Liver (tissue), 9 donors: ENCODE data around the gene DUSP21. TPM values are rescaled to one million over a fixed set of nuclear protein-coding genes. Genes with fewer than 3 reads are reported as not detected.

Experiments used
- DNase-seq: peaks from one replicate; pipeline ENCODE4 v3.0.0-alpha.2; 2017; ENCODE audit warnings: low spot score
- H3K27ac ChIP-seq, 2 donors: one replicate each; pipeline ENCODE4 v1.7.0; 2013; ENCODE audit warnings: inconsistent platforms in 2 of 2, low read length in 2 of 2, control low read depth in 1 of 2, low read depth in 1 of 2, mild to moderate bottlenecking in 1 of 2
- H3K27me3 ChIP-seq, 4 donors: one replicate each; pipeline versions ENCODE4 v1.6.1 to v1.7.0; 2013; ENCODE audit warnings: low read length in 3 of 4, inconsistent platforms in 1 of 4, mild to moderate bottlenecking in 1 of 4, moderate library complexity in 1 of 4; ENCODE audit not compliant: control insufficient read depth in 4 of 4, insufficient read depth in 4 of 4
- H3K36me3 ChIP-seq, 4 donors: one replicate each; pipeline versions ENCODE4 v1.6.1 to v1.7.0; 2013; ENCODE audit warnings: low read length in 3 of 4, mild to moderate bottlenecking in 3 of 4, low read depth in 1 of 4, moderate library complexity in 1 of 4; ENCODE audit not compliant: control insufficient read depth in 4 of 4, insufficient read depth in 3 of 4
- H3K4me1 ChIP-seq, 4 donors: one replicate each; pipeline versions ENCODE4 v1.6.1 to v1.7.0; 2013; ENCODE audit warnings: low read length in 3 of 4, mild to moderate bottlenecking in 3 of 4, moderate library complexity in 1 of 4; ENCODE audit not compliant: control insufficient read depth in 4 of 4, insufficient read depth in 4 of 4
- H3K4me3 ChIP-seq, 3 donors: one replicate each; pipeline versions ENCODE4 v1.6.1 to v1.7.0; 2013; ENCODE audit warnings: low read length in 3 of 3, control low read depth in 1 of 3, low read depth in 1 of 3, mild to moderate bottlenecking in 1 of 3
- H3K9ac ChIP-seq, 2 donors: one replicate each; pipeline ENCODE4 v1.7.0; 2013; ENCODE audit warnings: low read length in 2 of 2, mild to moderate bottlenecking in 2 of 2, moderate library complexity in 2 of 2, control low read depth in 1 of 2, low read depth in 1 of 2
- H3K9me3 ChIP-seq, 4 donors: one replicate each; pipeline versions ENCODE4 v1.6.1 to v1.7.0; 2013; ENCODE audit warnings: low read length in 3 of 4; ENCODE audit not compliant: control insufficient read depth in 4 of 4
- ATF3 ChIP-seq: IDR thresholded peaks from 2 replicates; pipeline ENCODE4 v1.6.1; 2016; ENCODE audit warnings: antibody characterized with exemption
- CTCF ChIP-seq: fragments of 150-350 bp; IDR thresholded peaks from 2 replicates; pipeline ENCODE4 v1.5.1; 2017; ENCODE audit warnings: improper control_type of control experiment, low read depth, low read length; ENCODE audit not compliant: missing input control
- EGR1 ChIP-seq, 2 donors: IDR thresholded peaks; 2 replicates each; pipeline ENCODE4 v1.6.1; 2016 to 2018; ENCODE audit warnings: antibody characterized with exemption in 2 of 2, low read depth in 2 of 2
- FOXA1 ChIP-seq: IDR thresholded peaks from 2 replicates; pipeline ENCODE4 v1.6.1; 2016; ENCODE audit warnings: antibody characterized with exemption
- FOXA2 ChIP-seq: IDR thresholded peaks from 2 replicates; pipeline ENCODE4 v1.6.1; 2016; ENCODE audit warnings: antibody characterized with exemption
- GABPA ChIP-seq, 2 donors: IDR thresholded peaks in 1 of 2; conservative IDR thresholded peaks in 1 of 2; 2 replicates each; pipeline ENCODE4 v1.6.1; 2016; ENCODE audit warnings: antibody characterized with exemption in 2 of 2, mild to moderate bottlenecking in 1 of 2, moderate library complexity in 1 of 2
- HNF4A ChIP-seq, 2 donors: conservative IDR thresholded peaks; 2 replicates each; pipeline ENCODE4 v1.6.1; 2016; ENCODE audit warnings: antibody characterized with exemption in 2 of 2, mild to moderate bottlenecking in 2 of 2
- HNF4G ChIP-seq: IDR thresholded peaks from 2 replicates; pipeline ENCODE4 v1.6.1; 2016; ENCODE audit warnings: antibody characterized with exemption
- JUND ChIP-seq, 2 donors: IDR thresholded peaks; 2 replicates each; pipeline ENCODE4 v1.6.1; 2016; ENCODE audit warnings: antibody characterized with exemption in 2 of 2
- MAX ChIP-seq: IDR thresholded peaks from 2 replicates; pipeline ENCODE4 v1.6.1; 2016; ENCODE audit warnings: antibody characterized with exemption
- NR2F2 ChIP-seq: IDR thresholded peaks from 2 replicates; pipeline ENCODE4 v1.6.1; 2016; ENCODE audit warnings: antibody characterized with exemption
- RAD21 ChIP-seq, 2 donors: IDR thresholded peaks; 2 replicates each; pipeline ENCODE4 v1.6.1; 2016; ENCODE audit warnings: antibody characterized with exemption in 2 of 2, mild to moderate bottlenecking in 2 of 2
- REST ChIP-seq: IDR thresholded peaks from 2 replicates; pipeline ENCODE4 v1.6.1; 2016; ENCODE audit warnings: antibody characterized with exemption, mild to moderate bottlenecking
- RXRA ChIP-seq, 2 donors: IDR thresholded peaks; 2 replicates each; pipeline ENCODE4 v1.6.1; 2017 to 2018; ENCODE audit warnings: antibody characterized with exemption in 2 of 2, mild to moderate bottlenecking in 1 of 2
- SP1 ChIP-seq: IDR thresholded peaks from 2 replicates; pipeline ENCODE4 v1.6.1; 2018; ENCODE audit warnings: antibody characterized with exemption, mild to moderate bottlenecking
- TAF1 ChIP-seq: conservative IDR thresholded peaks from 2 replicates; pipeline ENCODE4 v1.6.1; 2016; ENCODE audit warnings: antibody characterized with exemption, mild to moderate bottlenecking
- YY1 ChIP-seq: IDR thresholded peaks from 2 replicates; pipeline ENCODE4 v1.6.1; 2016; ENCODE audit warnings: antibody characterized with exemption, mild to moderate bottlenecking
- ZBTB33 ChIP-seq: IDR thresholded peaks from 2 replicates; pipeline ENCODE4 v1.6.1; 2016; ENCODE audit warnings: antibody characterized with exemption
- polyA plus RNA-seq, 2 donors: library from polyadenylated mRNA; stranded (reverse) in 1 of 2; unstranded in 1 of 2; fragments of 200-250 nt in 1 of 2; fragments of >200 nt in 1 of 2; fragmentation: Nextera tagmentation in 1 of 2; extraction: Ambion mirVana in 1 of 2; gene quantifications; one replicate each; pipeline versions ENCODE4 v1.2.1 to v1.2.3, GENCODE V29; 2013 to 2015
- total RNA-seq, 2 donors: library from RNA; depleted of rRNA; stranded (reverse); fragments of >200 nt; gene quantifications; one replicate each; pipeline ENCODE4 v1.2.3, GENCODE V29; 2014
- donor health status: healthy.
- donor health status: healthy.
- donor health status: healthy.
- donor health status: healthy.
- donor health status: healthy.

Gene DUSP21
- total and polyA plus RNA-seq, 4 donors = 1.6 TPM; not detected in 3

- Histone ChIP-seq H3K36me3 (no peaks in the 10 kb centered on the region), H3K4me1 (no peaks in the 10 kb centered on the region), H3K9ac (no peak overlapping the region), H3K4me3 (no peak overlapping the region), H3K27ac (no peak overlapping the region), H3K27me3 (no peaks in the 10 kb centered on the region), H3K9me3 (peaks cover 0 to 3% (median 0%) of the 10 kb centered on the region in 4 donors)
- TF ChIP-seq CTCF (no peak), RAD21 (IDR thresholded peaks at IDR 0.05) (no peak), FOXA1 (no peak), GABPA (IDR thresholded peaks at IDR 0.05 in 1 of 2, conservative IDR thresholded peaks at IDR 0.05 in 1 of 2) (no peak), ATF3 (no peak), NR2F2 (no peak), EGR1 (IDR thresholded peaks at IDR 0.05; ENCODE audit: low read depth in 2 of 2) (no peak), FOXA2 (no peak), HNF4A (conservative IDR thresholded peaks at IDR 0.05) (no peak), MAX (no peak), JUND (IDR thresholded peaks at IDR 0.05) (no peak), REST (no peak), RXRA (IDR thresholded peaks at IDR 0.05) (no peak), HNF4G (no peak), SP1 (no peak), TAF1 (no peak), ZBTB33 (no peak), YY1 (no peak)
- no peak for DNase-seq
Measured at GRCh38 chrX:44815681-44816080, 28.1 kb upstream of the DUSP21 start.
